A549 (cell line): ENCODE measurements around the gene OAS1.

Experiments used
- CBX8 ChIP-seq: fragments of 200-600 bp; sonication (generic); IDR thresholded peaks from 2 replicates; pipeline ENCODE4 v1.6.1; 2016
- EHF ChIP-seq: fragments of 250-450 bp; sonication (Bioruptor Pico); IDR thresholded peaks from 2 replicates; pipeline ENCODE4 v1.5.0; 2020; ENCODE audit warnings: mild to moderate bottlenecking
- EP300 ChIP-seq, 2 experiments: fragments of >200 bp; sonication (Bioruptor Twin); formaldehyde crosslinking; IDR thresholded peaks; 2 replicates in 1 of 2; 3 replicates in 1 of 2; pipeline ENCODE4 v1.6.1; 2016 to 2017
- JUNB ChIP-seq: fragments of >200 bp; sonication (Bioruptor Twin); formaldehyde crosslinking; IDR thresholded peaks from 2 replicates; pipeline ENCODE4 v1.6.1; 2016
- MAFK ChIP-seq: fragments of 450-650 bp; IDR thresholded peaks from 2 replicates; pipeline ENCODE4 v1.6.1; 2014; ENCODE audit not compliant: partially characterized antibody
- POLR2A ChIP-seq: IDR thresholded peaks from 2 replicates; pipeline ENCODE4 v1.6.1; 2012; ENCODE audit warnings: mild to moderate bottlenecking, low read length
- RAD21 ChIP-seq, 2 experiments: fragments of >200 bp in 1 of 2; sonication (Bioruptor Twin) in 1 of 2; formaldehyde crosslinking in 1 of 2; IDR thresholded peaks in 1 of 2; conservative IDR thresholded peaks in 1 of 2; 2 replicates in 1 of 2; 3 replicates in 1 of 2; pipeline ENCODE4 v1.6.1; 2012 to 2018; ENCODE audit warnings: inconsistent platforms in 1 of 2
- RFX5 ChIP-seq: fragments of 450-650 bp; IDR thresholded peaks from 2 replicates; pipeline ENCODE4 v1.7.1; 2014; ENCODE audit warnings: antibody characterized with exemption, mild to moderate bottlenecking, moderate library complexity
- ZC3H11A ChIP-seq: fragments of 450-650 bp; IDR thresholded peaks from 2 replicates; pipeline ENCODE4 v1.6.1; 2014; ENCODE audit warnings: antibody characterized with exemption, mild to moderate bottlenecking
- ZFP36 ChIP-seq: fragments of 450-650 bp; IDR thresholded peaks from 2 replicates; pipeline ENCODE4 v1.6.1; 2014; ENCODE audit warnings: borderline replicate concordance; ENCODE audit not compliant: partially characterized antibody
- TF ChIP-seq, protein P1 (sequence below): IDR thresholded peaks from 2 replicates; pipeline ENCODE4 v1.6.1; 2012
- TF ChIP-seq, protein P2 (sequence below): fragments of >200 bp; sonication (Bioruptor Twin); formaldehyde crosslinking; IDR thresholded peaks from 3 replicates; pipeline ENCODE4 v1.5.1; 2016
- TF ChIP-seq, protein P3 (sequence below): fragments of >200 bp; sonication (Bioruptor Twin); formaldehyde crosslinking; IDR thresholded peaks from 3 replicates; pipeline ENCODE4 v1.6.1; 2016

DNA sequence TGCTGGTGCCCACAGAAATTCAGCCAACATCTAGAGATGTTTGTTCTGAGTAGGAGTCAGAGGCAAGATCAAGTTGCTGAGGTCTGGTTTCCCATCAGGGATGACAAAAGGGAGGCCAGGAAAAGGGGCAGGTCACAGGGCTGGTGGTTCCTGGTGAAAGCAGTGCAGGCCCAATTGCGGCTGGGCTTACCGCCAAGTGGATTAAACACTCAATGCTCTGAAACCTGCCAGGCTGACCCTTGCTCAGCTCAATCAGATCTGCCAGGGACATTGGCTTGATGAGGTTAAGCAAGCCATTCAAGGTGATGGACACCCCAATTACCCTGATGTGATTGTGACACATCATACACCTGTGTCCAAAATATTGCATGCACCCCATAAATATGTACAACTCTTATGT, 5.5 kb upstream of the OAS1 start:
- no peak for TF ChIP-seq MAFK
- TF ChIP-seq, protein P1, sequence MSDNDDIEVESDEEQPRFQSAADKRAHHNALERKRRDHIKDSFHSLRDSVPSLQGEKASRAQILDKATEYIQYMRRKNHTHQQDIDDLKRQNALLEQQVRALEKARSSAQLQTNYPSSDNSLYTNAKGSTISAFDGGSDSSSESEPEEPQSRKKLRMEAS, result no peak
- TF ChIP-seq, protein P2, sequence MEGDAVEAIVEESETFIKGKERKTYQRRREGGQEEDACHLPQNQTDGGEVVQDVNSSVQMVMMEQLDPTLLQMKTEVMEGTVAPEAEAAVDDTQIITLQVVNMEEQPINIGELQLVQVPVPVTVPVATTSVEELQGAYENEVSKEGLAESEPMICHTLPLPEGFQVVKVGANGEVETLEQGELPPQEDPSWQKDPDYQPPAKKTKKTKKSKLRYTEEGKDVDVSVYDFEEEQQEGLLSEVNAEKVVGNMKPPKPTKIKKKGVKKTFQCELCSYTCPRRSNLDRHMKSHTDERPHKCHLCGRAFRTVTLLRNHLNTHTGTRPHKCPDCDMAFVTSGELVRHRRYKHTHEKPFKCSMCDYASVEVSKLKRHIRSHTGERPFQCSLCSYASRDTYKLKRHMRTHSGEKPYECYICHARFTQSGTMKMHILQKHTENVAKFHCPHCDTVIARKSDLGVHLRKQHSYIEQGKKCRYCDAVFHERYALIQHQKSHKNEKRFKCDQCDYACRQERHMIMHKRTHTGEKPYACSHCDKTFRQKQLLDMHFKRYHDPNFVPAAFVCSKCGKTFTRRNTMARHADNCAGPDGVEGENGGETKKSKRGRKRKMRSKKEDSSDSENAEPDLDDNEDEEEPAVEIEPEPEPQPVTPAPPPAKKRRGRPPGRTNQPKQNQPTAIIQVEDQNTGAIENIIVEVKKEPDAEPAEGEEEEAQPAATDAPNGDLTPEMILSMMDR, result no peak
- TF ChIP-seq ZC3H11A, result no peak
- no peak for TF ChIP-seq EP300 (IDR thresholded peaks at IDR 0.05)
- TF ChIP-seq ZFP36, result no peak
- TF ChIP-seq JUNB, result no peak
- TF ChIP-seq EHF (CRISPR knock-in tag), result no peak
- TF ChIP-seq POLR2A, result no peak
- no peak for TF ChIP-seq CBX8
- no peak for TF ChIP-seq RFX5
- TF ChIP-seq RAD21 (conservative IDR thresholded peaks at IDR 0.05 in 1 of 2, IDR thresholded peaks at IDR 0.05 in 1 of 2), result no peak
- TF ChIP-seq, protein P3, sequence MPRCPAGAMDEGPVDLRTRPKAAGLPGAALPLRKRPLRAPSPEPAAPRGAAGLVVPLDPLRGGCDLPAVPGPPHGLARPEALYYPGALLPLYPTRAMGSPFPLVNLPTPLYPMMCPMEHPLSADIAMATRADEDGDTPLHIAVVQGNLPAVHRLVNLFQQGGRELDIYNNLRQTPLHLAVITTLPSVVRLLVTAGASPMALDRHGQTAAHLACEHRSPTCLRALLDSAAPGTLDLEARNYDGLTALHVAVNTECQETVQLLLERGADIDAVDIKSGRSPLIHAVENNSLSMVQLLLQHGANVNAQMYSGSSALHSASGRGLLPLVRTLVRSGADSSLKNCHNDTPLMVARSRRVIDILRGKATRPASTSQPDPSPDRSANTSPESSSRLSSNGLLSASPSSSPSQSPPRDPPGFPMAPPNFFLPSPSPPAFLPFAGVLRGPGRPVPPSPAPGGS, result no peak
